HEK293 (cell line): ENCODE data around the gene IFNAR1.

ENCODE experiments used
- CTCF ChIA-PET: fragments of 350-600 bp; formaldehyde crosslinking; extraction: SDS; loops from one replicate; lab custom pipeline; 2021; ENCODE audit warnings: antibody characterized with exemption; lab: Yijun Ruan, JAX
- POLR2A ChIA-PET: fragments of 300-600 bp; formaldehyde crosslinking; extraction: SDS; loops from one replicate; lab custom pipeline; 2020; ENCODE audit warnings: antibody characterized with exemption, inconsistent platforms; lab: Yijun Ruan, JAX
- H3K27ac ChIP-seq: fragments of 200-500 bp; sonication (Bioruptor generic); 2 replicates; pipeline ENCODE4 v1.5.1; 2014; ENCODE audit warnings: low read depth, low read length, control low read depth, inconsistent platforms; ENCODE audit errors: extremely low read depth
- H3K36me3 ChIP-seq, 2 experiments: fragments of 200-500 bp in 1 of 2; sonication (Bioruptor generic) in 1 of 2; 1 replicate in 1 of 2; 2 replicates in 1 of 2; pipeline ENCODE4 v1.5.1; 2014 to 2017; ENCODE audit warnings: inconsistent platforms in 2 of 2, low read length in 2 of 2; ENCODE audit not compliant: control insufficient read depth in 2 of 2, insufficient read depth in 1 of 2
- H3K4me1 ChIP-seq: fragments of 200-500 bp; sonication (Bioruptor generic); 2 replicates; pipeline ENCODE4 v1.5.1; 2014; ENCODE audit warnings: mild to moderate bottlenecking, low read length, inconsistent platforms; ENCODE audit not compliant: control insufficient read depth, insufficient read depth
- H3K4me3 ChIP-seq: 2 replicates; pipeline ENCODE4 v1.5.1; 2011; ENCODE audit warnings: low read depth, mild to moderate bottlenecking, control low read depth, low read length, moderate library complexity
- H3K9me3 ChIP-seq: fragments of 200-500 bp; sonication (Bioruptor generic); 2 replicates; pipeline ENCODE4 v1.5.1; 2014; ENCODE audit warnings: low read depth, low read length, inconsistent platforms; ENCODE audit not compliant: control insufficient read depth, insufficient read depth
- CTCF ChIP-seq: fragments of 450-650 bp; formaldehyde crosslinking; IDR thresholded peaks from 2 replicates; pipeline ENCODE4 v1.5.1; 2016; ENCODE audit warnings: missing biosample characterization, missing genetic modification characterization
- PRDM10 ChIP-seq: fragments of 450-650 bp; formaldehyde crosslinking; IDR thresholded peaks from 2 replicates; pipeline ENCODE4 v1.5.1; 2016; ENCODE audit warnings: missing biosample characterization, missing genetic modification characterization
- PRDM6 ChIP-seq: fragments of 450-650 bp; formaldehyde crosslinking; IDR thresholded peaks from 2 replicates; pipeline ENCODE4 v1.5.1; 2017; ENCODE audit warnings: missing biosample characterization, missing genetic modification characterization
- ZBTB11 ChIP-seq: fragments of 450-650 bp; formaldehyde crosslinking; conservative IDR thresholded peaks from 2 replicates; pipeline ENCODE4 v1.5.1; 2016; ENCODE audit warnings: low read depth, missing biosample characterization, missing genetic modification characterization
- ZEB2 ChIP-seq: fragments of 450-650 bp; formaldehyde crosslinking; IDR thresholded peaks from 2 replicates; pipeline ENCODE4 v1.5.1; 2016; ENCODE audit warnings: missing biosample characterization, missing genetic modification characterization
- ZNF112 ChIP-seq: fragments of 450-650 bp; formaldehyde crosslinking; IDR thresholded peaks from 2 replicates; pipeline ENCODE4 v1.5.0; 2017; ENCODE audit warnings: missing biosample characterization, missing genetic modification characterization
- ZNF114 ChIP-seq: fragments of 450-650 bp; formaldehyde crosslinking; IDR thresholded peaks from 2 replicates; pipeline ENCODE4 v1.5.0; 2017; ENCODE audit warnings: missing biosample characterization, missing genetic modification characterization
- ZNF140 ChIP-seq: fragments of 450-650 bp; formaldehyde crosslinking; IDR thresholded peaks from 2 replicates; pipeline ENCODE4 v1.5.1; 2016; ENCODE audit warnings: missing biosample characterization, missing genetic modification characterization
- ZNF202 ChIP-seq: fragments of 450-650 bp; formaldehyde crosslinking; IDR thresholded peaks from 2 replicates; pipeline ENCODE4 v1.5.1; 2016; ENCODE audit warnings: missing biosample characterization, missing genetic modification characterization, borderline replicate concordance
- ZNF214 ChIP-seq: fragments of 450-650 bp; formaldehyde crosslinking; IDR thresholded peaks from 2 replicates; pipeline ENCODE4 v1.5.1; 2017; ENCODE audit warnings: missing biosample characterization, mild to moderate bottlenecking, missing genetic modification characterization, borderline replicate concordance
- ZNF221 ChIP-seq: fragments of 450-650 bp; formaldehyde crosslinking; IDR thresholded peaks from 2 replicates; pipeline ENCODE4 v1.5.1; 2017; ENCODE audit warnings: missing biosample characterization, missing genetic modification characterization, borderline replicate concordance
- ZNF426 ChIP-seq: fragments of 450-650 bp; formaldehyde crosslinking; IDR thresholded peaks from 2 replicates; pipeline ENCODE4 v1.5.1; 2017; ENCODE audit warnings: missing biosample characterization, missing genetic modification characterization, mild to moderate bottlenecking, inconsistent platforms, moderate library complexity
- ZNF48 ChIP-seq: fragments of 450-650 bp; formaldehyde crosslinking; IDR thresholded peaks from 2 replicates; pipeline ENCODE4 v1.5.1; 2016; ENCODE audit warnings: missing biosample characterization, missing genetic modification characterization
- ZNF510 ChIP-seq: fragments of 450-650 bp; formaldehyde crosslinking; IDR thresholded peaks from 2 replicates; pipeline ENCODE4 v1.5.1; 2018; ENCODE audit warnings: mild to moderate bottlenecking, missing genetic modification characterization, missing biosample characterization; ENCODE audit not compliant: insufficient replicate concordance
- ZNF580 ChIP-seq: fragments of 450-650 bp; formaldehyde crosslinking; IDR thresholded peaks from 2 replicates; pipeline ENCODE4 v1.5.1; 2016; ENCODE audit warnings: missing biosample characterization, missing genetic modification characterization
- ZNF660 ChIP-seq: fragments of 450-650 bp; IDR thresholded peaks from 2 replicates; pipeline ENCODE4 v1.5.1; 2018; ENCODE audit warnings: missing biosample characterization, mild to moderate bottlenecking, missing genetic modification characterization
- ZNF692 ChIP-seq: fragments of 450-650 bp; formaldehyde crosslinking; IDR thresholded peaks from 2 replicates; pipeline ENCODE4 v1.5.1; 2016; ENCODE audit warnings: missing biosample characterization, missing genetic modification characterization
- ZNF747 ChIP-seq: fragments of 450-650 bp; formaldehyde crosslinking; IDR thresholded peaks from 2 replicates; pipeline ENCODE4 v1.5.1; 2016; ENCODE audit warnings: missing biosample characterization, missing genetic modification characterization
- ZNF776 ChIP-seq: fragments of 450-650 bp; formaldehyde crosslinking; IDR thresholded peaks from 2 replicates; pipeline ENCODE4 v1.5.0; 2017; ENCODE audit warnings: missing biosample characterization, missing genetic modification characterization, borderline replicate concordance
- ZSCAN18 ChIP-seq: fragments of 450-650 bp; formaldehyde crosslinking; IDR thresholded peaks from 2 replicates; pipeline ENCODE4 v1.5.1; 2016; ENCODE audit warnings: missing biosample characterization, missing genetic modification characterization

Gene IFNAR1

GRCh38 chr21:33314111-33314510 lies 10.7 kb upstream of the IFNAR1 start:
- no peak for TF ChIP-seq ZNF114
- no peak for TF ChIP-seq ZNF221
- TF ChIP-seq ZNF112 (tag by site-specific recombination) = no peak
- TF ChIP-seq ZNF660 (tag by site-specific recombination) = no peak
- no peak for TF ChIP-seq ZNF747
- no peak for TF ChIP-seq ZSCAN18 (tag by site-specific recombination)
- TF ChIP-seq ZNF48 (tag by site-specific recombination) = no peak
- TF ChIP-seq ZEB2 (tag by site-specific recombination) = no peak
- TF ChIP-seq PRDM6 = no peak
- TF ChIP-seq ZNF214 (tag by site-specific recombination) = no peak
- no peak for TF ChIP-seq PRDM10 (tag by site-specific recombination)
- TF ChIP-seq ZNF202 (tag by site-specific recombination) = no peak
- TF ChIP-seq ZBTB11 (tag by site-specific recombination) = no peak
- no peak for TF ChIP-seq CTCF (tag by site-specific recombination)
- TF ChIP-seq ZNF510 (tag by site-specific recombination) = no peak
- no peak for TF ChIP-seq ZNF580
- TF ChIP-seq ZNF776 (tag by site-specific recombination) = no peak
- TF ChIP-seq ZNF426 = no peak
- TF ChIP-seq ZNF140 (tag by site-specific recombination) = no peak
- TF ChIP-seq ZNF692 (tag by site-specific recombination) = no peak
- Histone ChIP-seq H3K9me3 (no peaks in the 10 kb centered on the region), H3K36me3 (no peaks in the 10 kb centered on the region), H3K4me1 (peaks cover under 1% of the 10 kb centered on the region; the same call in 1 of the 2 replicates), H3K4me3 (no peak overlapping the region), H3K27ac (no peak overlapping the region)
- ChIA-PET POLR2A (interaction anchor here (3.5 kb wide), 1 partner anchor 11 kb away, joined by 12 read pairs; the partner anchor contains the start of gene IFNAR1), CTCF (interaction anchor here (0.6 to 1.8 kb wide), 2 partner anchors 47 to 128 kb away, joined by 3 to 13 read pairs; no protein-coding TSS in a partner anchor)
